Upper lobe of left lung (tissue), 6 donors: ENCODE results near the gene PDE5A. TPM values are rescaled to one million over a fixed set of nuclear protein-coding genes. Genes with fewer than 3 reads are reported as not detected.

Source experiments
- ATAC-seq, 2 donors: fragments of 200-7000 bp; cut with Tn5 transposase; one replicate each; pipeline ENCODE4 v1.9.1; 2022; ENCODE audit warnings: mild to moderate bottlenecking in 2 of 2, moderate library complexity in 2 of 2; ENCODE audit not compliant: low FRiP score in 2 of 2
- DNase-seq, 2 donors: peaks; one replicate each; pipeline ENCODE4 v3.0.0-alpha.2; 2019 to 2020
- H3K27ac ChIP-seq, 4 donors: fragments of 200-600 bp; sonication (generic); one replicate each; pipeline ENCODE4 v1.5.1; 2016 to 2019
- H3K27me3 ChIP-seq, 4 donors: fragments of 200-600 bp; sonication (generic); one replicate each; pipeline ENCODE4 v1.5.1; 2017 to 2019
- H3K36me3 ChIP-seq, 4 donors: fragments of 200-600 bp; sonication (generic); one replicate each; pipeline ENCODE4 v1.5.1; 2016 to 2019
- H3K4me1 ChIP-seq, 4 donors: fragments of 200-600 bp; sonication (generic); one replicate each; pipeline ENCODE4 v1.5.1; 2018 to 2019
- H3K4me3 ChIP-seq, 4 donors: fragments of 200-600 bp; sonication (generic); one replicate each; pipeline ENCODE4 v1.5.1; 2017 to 2019; ENCODE audit warnings: mild to moderate bottlenecking in 2 of 4, moderate library complexity in 1 of 4
- H3K9me3 ChIP-seq, 4 donors: fragments of 200-600 bp; sonication (generic); one replicate each; pipeline ENCODE4 v1.5.1; 2018 to 2019
- CTCF ChIP-seq, 6 experiments: fragments of 450-650 bp in 4 of 6; fragments of 200-600 bp in 2 of 6; sonication (generic) in 2 of 6; IDR thresholded peaks; one replicate each; pipeline ENCODE4 v1.5.1; 2016 to 2019; ENCODE audit warnings: antibody characterized with exemption in 6 of 6
- EP300 ChIP-seq, 4 donors: sonication (generic); formaldehyde crosslinking; IDR thresholded peaks; one replicate each; pipeline ENCODE4 v1.5.1; 2017; ENCODE audit warnings: antibody characterized with exemption in 4 of 4, control low read depth in 2 of 4
- POLR2A ChIP-seq, 4 donors: fragments of 450-650 bp; IDR thresholded peaks; one replicate each; pipeline ENCODE4 v1.5.1; 2016 to 2017; ENCODE audit warnings: antibody characterized with exemption in 4 of 4, mild to moderate bottlenecking in 2 of 4
- POLR2AphosphoS5 ChIP-seq, 2 donors: sonication (generic); formaldehyde crosslinking; IDR thresholded peaks; one replicate each; pipeline ENCODE4 v1.5.1; 2017; ENCODE audit warnings: antibody characterized with exemption in 2 of 2
- WGBS, 2 donors: methylation state at CpG; one replicate each; pipeline ENCODE4 v1.1.5; 2017 to 2018; 5-methylcytosine and 5-hydroxymethylcytosine counted together
- total RNA-seq, 6 donors: library from RNA; depleted of rRNA in 4 of 6; stranded (reverse); fragments of >200 nt in 4 of 6; gene quantifications; one replicate each; pipeline versions ENCODE4 v1.1.0 to v1.2.1, GENCODE V29; 2016 to 2021
- donor health status: DM: no; HTN: no; CAD: no; lungs with moderate emphysema.
- donor health status: DM: no; HTN: yes; CAD: no; lungs with severe emphysema.

Gene PDE5A
- total RNA-seq, 6 donors from 2014 or later: 17.2 to 37.8 (median 22.3) TPM

DNA sequence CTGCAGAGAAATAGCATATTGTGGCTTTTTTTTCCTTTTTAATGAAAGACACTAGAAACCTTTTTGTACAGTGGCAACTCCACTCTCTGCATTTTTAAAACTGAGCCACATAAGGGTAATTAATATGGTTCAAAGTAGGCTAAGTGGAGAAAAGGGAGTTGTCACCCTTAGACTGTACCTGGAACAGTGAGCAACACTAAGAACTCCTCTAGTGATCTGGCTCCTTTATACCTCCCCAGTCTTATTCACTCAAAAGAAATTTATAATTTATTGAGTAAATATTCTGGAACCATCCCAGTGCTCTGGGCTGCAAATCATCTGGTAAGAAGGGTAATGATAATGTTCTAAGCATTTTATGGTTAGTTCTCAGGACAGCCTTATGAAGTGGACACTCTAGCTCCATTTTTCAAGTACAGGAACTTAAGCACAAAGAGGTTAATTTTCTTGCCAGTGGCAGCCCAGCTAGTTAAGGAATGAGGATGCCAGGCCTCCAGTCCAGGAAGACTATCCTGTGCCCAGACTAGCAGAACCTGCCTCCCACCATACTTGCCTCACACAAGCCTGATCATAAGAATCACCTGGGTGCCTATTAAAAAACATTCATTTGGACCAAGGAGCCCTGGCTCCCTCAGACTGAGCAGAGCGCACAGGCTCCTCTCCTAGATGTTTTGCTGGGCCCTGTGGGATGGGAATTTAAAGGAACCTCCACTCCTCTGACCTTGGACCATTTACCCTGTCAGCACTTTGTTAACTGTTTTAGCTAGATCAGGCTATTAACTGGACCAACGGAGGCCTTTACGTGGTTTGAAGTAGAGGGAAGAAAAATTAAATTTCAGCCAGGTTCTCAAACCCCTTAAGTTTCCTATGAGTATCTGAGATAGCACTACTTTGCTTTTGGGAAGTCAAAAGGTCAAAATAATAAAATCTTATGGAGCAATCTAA is 102.6 kb downstream of the PDE5A start:
- TF ChIP-seq CTCF (IDR thresholded peaks at IDR 0.05): no peak
- no peak for TF ChIP-seq POLR2A (IDR thresholded peaks at IDR 0.05)
- no peak for TF ChIP-seq POLR2AphosphoS5 (IDR thresholded peaks at IDR 0.05)
- TF ChIP-seq EP300 (IDR thresholded peaks at IDR 0.05): no peak
- no peak for DNase-seq
- H3K27ac ChIP-seq: peak overlapping the region in 2 of 4 donors; percentile 32 to 70
- H3K4me1 ChIP-seq: no peaks in the 10 kb centered on the region
- H3K9me3 ChIP-seq: no peaks in the 10 kb centered on the region
- H3K36me3 ChIP-seq: peaks cover 0 to 18% (median 0%) of the 10 kb centered on the region in 4 donors
- no peaks in the 10 kb centered on the region for H3K27me3 ChIP-seq
- WGBS, 2 donors: 57 to 75% methylated on average over 2 to 3 of the region's 3 CpGs
- no peak overlapping the region for H3K4me3 ChIP-seq
- peak in 1 of 2 donors; percentile 14 for ATAC-seq

GRCh38 chr4:119525005-119525749 is 103.4 kb downstream of the PDE5A start:
- Histone ChIP-seq H3K27ac (no peak overlapping the region), H3K9me3 (no peaks in the 10 kb centered on the region), H3K36me3 (peaks cover 0 to 25% (median 0%) of the 10 kb centered on the region in 4 donors), H3K27me3 (no peaks in the 10 kb centered on the region), H3K4me3 (no peak overlapping the region), H3K4me1 (no peaks in the 10 kb centered on the region)
- 83 to 84% methylated on average over 5 of the region's 5 CpGs for WGBS, 2 donors
- no peak for DNase-seq
- TF ChIP-seq POLR2AphosphoS5 (IDR thresholded peaks at IDR 0.05) (no peak), CTCF (IDR thresholded peaks at IDR 0.05) (no peak), POLR2A (IDR thresholded peaks at IDR 0.05) (no peak), EP300 (IDR thresholded peaks at IDR 0.05) (no peak)
- peak in 1 of 2 donors; percentile 58 for ATAC-seq

GRCh38 chr4:119523399-119523798 is 105.2 kb downstream of the PDE5A start:
- no peak for ATAC-seq
- no peak for TF ChIP-seq POLR2AphosphoS5 (IDR thresholded peaks at IDR 0.05)
- no peak for TF ChIP-seq POLR2A (IDR thresholded peaks at IDR 0.05)
- TF ChIP-seq EP300 (IDR thresholded peaks at IDR 0.05): no peak
- DNase-seq: no peak
- H3K4me1 ChIP-seq: no peaks in the 10 kb centered on the region
- no peaks in the 10 kb centered on the region for H3K9me3 ChIP-seq
- peaks cover 0 to 36% (median 1%) of the 10 kb centered on the region in 4 donors for H3K36me3 ChIP-seq
- H3K4me3 ChIP-seq: no peak overlapping the region
- H3K27ac ChIP-seq: no peak overlapping the region
- no peaks in the 10 kb centered on the region for H3K27me3 ChIP-seq

DNA sequence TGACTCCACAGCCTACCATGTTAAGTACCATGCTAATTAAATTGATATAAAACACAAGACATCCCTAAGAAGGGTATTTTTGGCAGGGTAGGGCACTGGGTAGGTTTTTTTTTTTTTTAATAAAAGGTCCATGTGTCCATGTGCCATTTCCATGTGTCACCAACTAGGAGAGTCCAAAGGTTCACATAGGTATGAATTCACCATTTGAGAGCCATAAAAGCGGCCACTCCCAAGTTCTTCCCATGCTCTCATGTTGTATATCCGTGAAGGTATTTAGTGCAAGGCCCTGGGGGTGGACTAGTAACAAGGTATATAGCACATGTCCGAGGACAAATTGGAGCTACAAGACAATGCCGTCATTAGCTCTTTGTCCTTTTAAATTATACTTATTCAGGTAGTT is 107.3 kb downstream of the PDE5A start:
- Histone ChIP-seq H3K4me3 (no peak overlapping the region), H3K4me1 (peaks cover 0 to 5% (median 0%) of the 10 kb centered on the region in 4 donors), H3K27ac (no peak overlapping the region), H3K9me3 (no peaks in the 10 kb centered on the region), H3K27me3 (no peaks in the 10 kb centered on the region), H3K36me3 (peaks cover 0 to 47% (median 6%) of the 10 kb centered on the region in 4 donors)
- ATAC-seq (no peak), DNase-seq (no peak)
- TF ChIP-seq CTCF (IDR thresholded peaks at IDR 0.05) (no peak), EP300 (IDR thresholded peaks at IDR 0.05) (no peak), POLR2A (IDR thresholded peaks at IDR 0.05) (no peak), POLR2AphosphoS5 (IDR thresholded peaks at IDR 0.05) (no peak)
- 98% methylated on average over 4 of the region's 4 CpGs for WGBS, 2 donors

- TF ChIP-seq CTCF (IDR thresholded peaks at IDR 0.05) (no peak), EP300 (IDR thresholded peaks at IDR 0.05) (no peak), POLR2AphosphoS5 (IDR thresholded peaks at IDR 0.05) (no peak), POLR2A (IDR thresholded peaks at IDR 0.05) (no peak)
- no peak for ATAC-seq
- peaks cover 0 to 5% (median 0%) of the 10 kb centered on the region in 4 donors for H3K4me1 ChIP-seq
- H3K4me3 ChIP-seq: no peak overlapping the region
- H3K27ac ChIP-seq: no peak overlapping the region
- no peaks in the 10 kb centered on the region for H3K9me3 ChIP-seq
- DNase-seq: no peak
- no peaks in the 10 kb centered on the region for H3K27me3 ChIP-seq
- peaks cover 0 to 66% (median 7%) of the 10 kb centered on the region in 4 donors for H3K36me3 ChIP-seq
- 83 to 94% methylated on average over 3 of the region's 3 CpGs for WGBS, 2 donors
Measured at GRCh38 chr4:119518915-119519410, 109.6 kb downstream of the PDE5A start.
